Skeletal muscle cell (primary cell): ENCODE measurements around the gene AUTS2.
A peak's percentile ranks its signal among the peaks of the same experiment; 100 is the strongest.
"Not testable (repeated sequence)": the region's sequence is repeated elsewhere in the genome, so short reads cannot be mapped to it uniquely, and the experiment has no call there.

Experiments used
- DNase-seq: peaks from one replicate; pipeline ENCODE4 v3.0.0-alpha.2; 2010; ENCODE audit warnings: low read depth
- H3K4me3 ChIP-seq: 2 replicates; pipeline ENCODE4 v1.5.1; 2011; ENCODE audit warnings: low read depth, mild to moderate bottlenecking, control low read depth, low read length, moderate library complexity

AUTS2 gene

GRCh38 chr7:69769826-69770225, 171.6 kb downstream of the AUTS2 start:
- H3K4me3 ChIP-seq = no peak overlapping the region
- no peak for DNase-seq

GRCh38 chr7:69770613-69771012, 172.3 kb downstream of the AUTS2 start:
- no peak overlapping the region for H3K4me3 ChIP-seq
- no peak for DNase-seq

GRCh38 chr7:69772718-69773436, 174.6 kb downstream of the AUTS2 start:
- DNase-seq = no peak
- no peak overlapping the region for H3K4me3 ChIP-seq

- H3K4me3 ChIP-seq = no peak overlapping the region
- no peak for DNase-seq
These were observed 175.4 kb downstream of the AUTS2 start for GRCh38 chr7:69773535-69774225.

GRCh38 chr7:69775231-69775771, 177.0 kb downstream of the AUTS2 start:
- DNase-seq = no peak
- no peak overlapping the region for H3K4me3 ChIP-seq

GRCh38 chr7:69776611-69777010, 178.3 kb downstream of the AUTS2 start:
- DNase-seq = peak; percentile 36
- no peak overlapping the region for H3K4me3 ChIP-seq

- no peak overlapping the region for H3K4me3 ChIP-seq
- DNase-seq = no peak
These were observed 179.9 kb downstream of the AUTS2 start for GRCh38 chr7:69778138-69778537.

GRCh38 chr7:69780379-69780778, 182.1 kb downstream of the AUTS2 start:
- no peak overlapping the region for H3K4me3 ChIP-seq
- DNase-seq = no peak

- no peak for DNase-seq
- no peak overlapping the region for H3K4me3 ChIP-seq
These were observed 183.2 kb downstream of the AUTS2 start for GRCh38 chr7:69781412-69781846.

GRCh38 chr7:69782917-69783684, 184.8 kb downstream of the AUTS2 start:
- H3K4me3 ChIP-seq = no peak overlapping the region
- DNase-seq = peak; percentile 31

- not testable (repeated sequence) for DNase-seq
These were observed 187.9 kb downstream of the AUTS2 start for GRCh38 chr7:69786130-69786529.

GRCh38 chr7:69786730-69787395, 188.6 kb downstream of the AUTS2 start:
- no peak for DNase-seq
- H3K4me3 ChIP-seq = no peak overlapping the region

More at GRCh38 chr7:69786130-69786529, 187.9 kb downstream of the AUTS2 start:
- H3K4me3 ChIP-seq = not testable (repeated sequence)

- no peak for DNase-seq
- H3K4me3 ChIP-seq = no peak overlapping the region
These were observed 189.6 kb downstream of the AUTS2 start for GRCh38 chr7:69787736-69788431.

GRCh38 chr7:69789563-69789962, 191.3 kb downstream of the AUTS2 start:
- no peak for DNase-seq
- H3K4me3 ChIP-seq = no peak overlapping the region

- no peak for DNase-seq
- no peak overlapping the region for H3K4me3 ChIP-seq
These were observed 192.9 kb downstream of the AUTS2 start for GRCh38 chr7:69790977-69791724.

- no peak overlapping the region for H3K4me3 ChIP-seq
- DNase-seq = no peak
These were observed 193.5 kb downstream of the AUTS2 start for GRCh38 chr7:69791739-69792138.

- H3K4me3 ChIP-seq = no peak overlapping the region
- no peak for DNase-seq
These were observed 197.7 kb downstream of the AUTS2 start for GRCh38 chr7:69795932-69796331.

GRCh38 chr7:69796416-69796815, 198.1 kb downstream of the AUTS2 start:
- H3K4me3 ChIP-seq = no peak overlapping the region
- DNase-seq = no peak
